Kidney epithelial cell (primary cell): ENCODE measurements around the gene BGN. TPM values are rescaled to one million over a fixed set of nuclear protein-coding genes. Genes with fewer than 3 reads are reported as not detected.

Experiments used
- DNase-seq: peaks from one replicate; pipeline ENCODE4 v3.0.0-alpha.2; 2010; ENCODE audit warnings: low read depth
- H3K27me3 ChIP-seq: 2 replicates; pipeline ENCODE4 v1.6.0; 2011; ENCODE audit warnings: low read length; ENCODE audit not compliant: control insufficient read depth, insufficient read depth
- H3K36me3 ChIP-seq: 2 replicates; pipeline ENCODE4 v1.5.1; 2011; ENCODE audit warnings: low read length; ENCODE audit not compliant: control insufficient read depth, insufficient read depth
- H3K4me3 ChIP-seq: 2 replicates; pipeline ENCODE4 v1.5.1; 2011; ENCODE audit warnings: low read depth, mild to moderate bottlenecking, control low read depth, low read length
- total RNA-seq: library from RNA; depleted of rRNA; stranded (reverse); fragments of >200 nt; gene quantifications from 2 replicates; pipeline ENCODE4 v1.2.3, GENCODE V29; 2015
- TF ChIP-seq, protein P1 (sequence below): IDR thresholded peaks from 2 replicates; pipeline ENCODE4 v1.5.1; 2011; ENCODE audit warnings: mild to moderate bottlenecking, moderate library complexity, low read length, control low read depth, inconsistent platforms; ENCODE audit not compliant: insufficient read depth, poor library complexity, severe bottlenecking

The BGN gene
- total RNA-seq, 1 donor from 2014 or later: 6.2 TPM

DNA sequence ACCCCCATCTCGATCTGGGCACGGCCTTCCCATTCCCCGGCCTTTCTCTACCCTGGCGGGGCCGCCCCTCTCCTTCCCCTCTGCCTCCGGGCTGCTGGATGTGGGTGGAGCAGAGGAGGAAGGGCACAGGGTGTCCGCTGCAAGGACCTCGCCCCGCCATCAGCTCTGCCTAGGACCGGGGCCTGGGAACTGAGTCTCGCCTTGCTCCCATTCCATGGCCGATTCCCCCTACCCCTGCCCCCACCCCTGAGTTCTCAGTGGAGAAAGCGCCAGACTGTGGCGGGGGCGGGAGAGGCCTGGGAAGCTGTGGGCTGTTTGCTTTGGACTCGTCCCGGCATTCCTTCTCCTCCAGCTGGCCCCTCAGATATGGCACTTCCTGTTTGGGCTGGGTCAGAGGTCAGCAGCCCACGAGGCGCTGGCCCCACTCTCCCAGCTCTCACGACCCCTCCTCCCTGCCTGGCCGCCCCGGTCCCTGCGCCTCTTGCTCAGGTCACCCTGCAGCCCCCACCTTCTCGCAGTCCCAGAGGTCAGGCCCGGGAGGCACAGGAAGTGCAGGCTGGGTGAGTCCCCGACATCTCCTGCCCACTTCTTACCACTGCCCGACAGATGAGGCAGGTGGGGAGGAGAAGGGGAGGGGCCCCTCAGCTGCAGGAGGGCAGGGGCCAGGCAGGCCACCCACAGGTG is 6.4 kb upstream of the BGN start:
- Histone ChIP-seq H3K4me3 (no peak overlapping the region), H3K36me3 (no peaks in the 10 kb centered on the region), H3K27me3 (peaks cover 2% of the 10 kb centered on the region)
- no peak for DNase-seq
- TF ChIP-seq, protein P1, sequence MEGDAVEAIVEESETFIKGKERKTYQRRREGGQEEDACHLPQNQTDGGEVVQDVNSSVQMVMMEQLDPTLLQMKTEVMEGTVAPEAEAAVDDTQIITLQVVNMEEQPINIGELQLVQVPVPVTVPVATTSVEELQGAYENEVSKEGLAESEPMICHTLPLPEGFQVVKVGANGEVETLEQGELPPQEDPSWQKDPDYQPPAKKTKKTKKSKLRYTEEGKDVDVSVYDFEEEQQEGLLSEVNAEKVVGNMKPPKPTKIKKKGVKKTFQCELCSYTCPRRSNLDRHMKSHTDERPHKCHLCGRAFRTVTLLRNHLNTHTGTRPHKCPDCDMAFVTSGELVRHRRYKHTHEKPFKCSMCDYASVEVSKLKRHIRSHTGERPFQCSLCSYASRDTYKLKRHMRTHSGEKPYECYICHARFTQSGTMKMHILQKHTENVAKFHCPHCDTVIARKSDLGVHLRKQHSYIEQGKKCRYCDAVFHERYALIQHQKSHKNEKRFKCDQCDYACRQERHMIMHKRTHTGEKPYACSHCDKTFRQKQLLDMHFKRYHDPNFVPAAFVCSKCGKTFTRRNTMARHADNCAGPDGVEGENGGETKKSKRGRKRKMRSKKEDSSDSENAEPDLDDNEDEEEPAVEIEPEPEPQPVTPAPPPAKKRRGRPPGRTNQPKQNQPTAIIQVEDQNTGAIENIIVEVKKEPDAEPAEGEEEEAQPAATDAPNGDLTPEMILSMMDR: no peak

DNA sequence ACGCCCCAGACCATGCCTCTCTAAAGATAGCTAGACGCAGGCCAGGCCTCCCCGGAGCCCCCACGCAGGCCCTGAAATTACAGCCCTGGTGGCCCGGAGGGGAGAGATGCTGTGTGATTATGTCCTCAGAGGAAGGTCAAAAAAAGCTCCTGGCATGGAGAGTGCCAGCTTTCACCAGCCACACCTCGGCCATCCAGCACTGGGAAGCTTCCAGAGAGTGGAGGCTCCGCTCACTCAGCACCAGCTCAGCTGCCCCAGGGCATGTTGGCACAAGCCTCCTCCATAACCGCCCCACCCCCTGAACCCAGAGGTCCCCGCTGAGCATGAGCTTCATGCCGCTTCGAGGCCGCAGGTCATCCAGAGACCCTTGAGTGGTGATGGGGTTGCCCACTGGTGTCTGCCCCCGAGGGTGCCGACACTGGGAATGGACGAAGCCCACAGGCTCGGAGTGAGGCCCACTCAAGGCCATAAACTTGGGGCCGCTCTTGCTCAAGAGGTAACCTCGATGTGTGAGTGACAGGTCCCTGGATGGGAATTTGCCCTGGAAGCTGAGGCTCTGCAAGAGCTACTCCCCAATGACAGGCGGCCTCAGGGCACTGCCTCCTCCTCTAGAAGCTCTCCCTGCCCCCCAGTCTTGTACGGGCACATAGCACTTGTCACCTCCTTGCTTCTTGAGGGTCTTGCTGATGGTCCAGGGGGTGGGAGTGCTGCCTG is 4.4 kb upstream of the BGN start:
- Histone ChIP-seq H3K4me3 (no peak overlapping the region), H3K27me3 (peaks cover 6% of the 10 kb centered on the region), H3K36me3 (no peaks in the 10 kb centered on the region)
- TF ChIP-seq, protein P1: no peak
- DNase-seq: no peak

DNA sequence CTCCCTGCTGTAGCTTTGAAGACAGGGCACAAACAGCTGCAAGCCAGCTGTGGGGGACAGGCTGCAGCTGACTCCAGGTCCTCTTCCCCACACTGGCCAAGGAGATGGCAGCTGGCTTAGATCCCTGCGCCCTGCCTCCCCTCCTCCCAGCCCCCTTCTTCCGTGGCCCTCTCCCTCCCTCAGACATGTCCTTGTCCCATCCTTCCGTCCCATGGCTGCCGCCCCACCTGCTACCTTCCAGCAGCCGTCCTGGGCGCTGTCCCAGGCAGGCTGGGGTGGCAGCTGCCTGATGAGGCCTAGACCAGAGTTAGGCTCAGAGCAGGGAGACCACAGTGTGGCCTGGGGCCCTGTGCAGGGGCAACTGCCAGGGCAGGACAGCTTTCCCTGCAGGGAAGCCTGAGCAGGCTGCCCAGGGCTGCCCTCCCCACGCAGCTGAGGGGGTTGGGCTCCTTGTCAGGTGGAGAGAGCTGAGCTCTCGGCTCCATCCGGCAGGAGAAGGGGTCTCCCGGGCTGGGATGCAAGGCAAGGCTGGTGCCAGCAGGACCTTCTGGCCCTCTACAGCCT is 3.3 kb upstream of the BGN start:
- DNase-seq: no peak
- H3K4me3 ChIP-seq: no peak overlapping the region
- TF ChIP-seq, protein P1: no peak
- H3K27me3 ChIP-seq: peaks cover 11% of the 10 kb centered on the region
- H3K36me3 ChIP-seq: no peaks in the 10 kb centered on the region

DNA sequence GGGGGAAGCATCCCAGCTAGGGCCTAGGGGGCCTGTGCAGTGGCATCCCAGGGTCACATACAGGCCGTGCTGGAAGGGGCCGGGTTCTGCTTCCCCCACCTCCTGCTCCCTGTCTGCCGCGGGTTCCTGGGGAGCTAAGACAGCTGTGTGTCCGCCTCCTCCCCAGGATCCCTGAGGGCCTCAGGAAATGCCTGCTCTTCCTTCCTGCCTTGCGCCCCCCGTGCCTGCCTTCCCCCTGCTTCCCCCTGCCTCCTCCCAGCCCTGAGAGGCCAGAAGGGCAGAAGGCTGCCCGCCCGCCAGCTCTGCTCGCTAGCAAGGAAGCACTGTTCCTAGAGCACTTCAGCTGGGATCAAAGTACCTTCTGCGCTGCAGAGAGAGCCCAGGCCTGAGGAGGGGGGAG is 2.9 kb upstream of the BGN start:
- TF ChIP-seq, protein P1: no peak
- Histone ChIP-seq H3K4me3 (no peak overlapping the region), H3K36me3 (no peaks in the 10 kb centered on the region), H3K27me3 (peaks cover 11% of the 10 kb centered on the region)
- DNase-seq: no peak

DNA sequence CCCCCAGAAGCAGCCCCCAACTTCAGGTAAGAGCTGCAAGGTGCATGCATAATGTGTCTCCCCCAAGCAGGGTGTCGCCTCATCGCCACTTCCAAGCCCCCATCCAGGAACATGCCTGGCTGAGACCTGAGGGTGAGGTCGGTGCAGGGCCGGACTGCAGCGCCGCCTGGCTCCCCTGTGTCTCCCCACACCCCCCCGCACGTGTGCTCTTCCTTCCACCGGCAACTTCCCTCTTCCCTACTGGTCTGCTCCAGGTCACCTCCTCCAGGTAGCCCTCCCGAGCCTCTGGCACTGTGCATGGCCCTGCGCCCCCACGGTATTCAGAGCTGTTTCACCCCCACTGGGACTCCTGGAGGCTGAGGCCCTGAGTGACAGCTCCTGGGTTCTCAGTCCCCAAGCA is 2.2 kb upstream of the BGN start:
- Histone ChIP-seq H3K36me3 (no peaks in the 10 kb centered on the region), H3K27me3 (peaks cover 11% of the 10 kb centered on the region), H3K4me3 (no peak overlapping the region)
- TF ChIP-seq, protein P1: no peak
- no peak for DNase-seq
